ENCODE data around the gene PHLDB1. TPM values are rescaled to one million over a fixed set of nuclear protein-coding genes. Genes with fewer than 3 reads are reported as not detected.

PHLDB1 gene
- total and polyA plus RNA-seq, 2 donors: 54.0 to 112 TPM

DNA sequence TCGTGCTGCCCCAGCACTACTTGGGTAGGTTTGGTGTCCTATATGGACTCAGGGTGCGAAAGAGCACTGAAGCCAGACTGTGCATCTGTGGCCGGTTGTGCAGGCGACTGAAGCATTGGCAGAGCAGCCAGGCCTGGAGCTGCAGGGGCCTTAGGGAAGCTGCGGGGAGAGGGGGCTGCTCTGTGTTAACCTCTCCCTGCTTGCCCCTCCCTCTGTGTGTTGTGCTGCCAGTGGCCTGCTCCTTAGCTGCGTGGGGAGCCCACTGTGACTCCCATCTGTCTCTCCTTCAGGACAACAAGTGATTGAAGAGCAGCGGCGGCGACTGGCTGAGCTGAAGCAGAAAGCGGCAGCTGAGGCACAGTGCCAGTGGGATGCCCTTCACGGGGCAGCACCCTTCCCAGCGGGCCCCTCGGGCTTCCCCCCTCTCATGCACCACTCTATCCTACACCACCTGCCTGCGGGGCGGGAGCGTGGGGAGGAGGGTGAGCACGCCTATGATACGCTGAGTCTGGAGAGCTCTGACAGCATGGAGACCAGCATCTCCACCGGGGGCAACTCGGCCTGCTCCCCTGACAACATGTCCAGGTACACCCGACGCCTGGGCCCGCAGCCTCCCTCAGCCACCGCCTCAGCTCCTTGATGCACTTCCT lies 37.8 kb downstream of the PHLDB1 start:
- 93% methylated on average over 24 of the region's 24 CpGs for WGBS
- H3K27ac ChIP-seq (ENCODE audit: low read depth): no peak overlapping the region
- H3K36me3 ChIP-seq (ENCODE audit: insufficient read depth): no peaks in the 10 kb centered on the region

DNA sequence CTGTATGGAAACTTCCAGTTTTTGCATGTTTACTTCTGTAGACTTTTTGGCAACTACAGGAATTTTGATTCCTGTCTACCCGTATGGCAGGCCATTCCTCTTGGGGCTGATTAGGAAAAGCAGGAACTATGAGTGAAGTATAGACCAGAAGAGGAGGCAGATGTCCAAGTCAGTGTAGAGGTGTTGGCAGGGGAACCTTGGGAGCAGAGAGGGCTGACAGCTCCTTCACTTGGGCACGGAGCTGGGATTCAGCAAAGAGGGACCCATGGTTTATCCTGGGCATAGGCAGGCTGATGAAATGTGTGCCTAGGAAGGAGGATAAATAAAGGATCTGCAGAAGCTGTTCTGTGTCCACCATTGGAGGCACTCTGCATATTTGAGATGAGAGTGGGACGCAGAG lies 39.0 kb downstream of the PHLDB1 start:
- Histone ChIP-seq H3K27ac (ENCODE audit: low read depth) (no peak overlapping the region), H3K36me3 (ENCODE audit: insufficient read depth) (no peaks in the 10 kb centered on the region), H3K4me1 (ENCODE audit: insufficient read depth) (no peaks in the 10 kb centered on the region), H3K4me3 (ENCODE audit: low read depth, low read length) (no peak overlapping the region)
- WGBS: 66% methylated on average over 3 of the region's 3 CpGs
- DNase-seq (ENCODE audit: extremely low spot score): no peak

More for the DNA sequence above, 37.8 kb downstream of the PHLDB1 start:
- H3K4me3 ChIP-seq (ENCODE audit: low read depth, low read length): no peak overlapping the region
- no peak for DNase-seq (ENCODE audit: extremely low spot score)
- H3K4me1 ChIP-seq (ENCODE audit: insufficient read depth): no peaks in the 10 kb centered on the region

DNA sequence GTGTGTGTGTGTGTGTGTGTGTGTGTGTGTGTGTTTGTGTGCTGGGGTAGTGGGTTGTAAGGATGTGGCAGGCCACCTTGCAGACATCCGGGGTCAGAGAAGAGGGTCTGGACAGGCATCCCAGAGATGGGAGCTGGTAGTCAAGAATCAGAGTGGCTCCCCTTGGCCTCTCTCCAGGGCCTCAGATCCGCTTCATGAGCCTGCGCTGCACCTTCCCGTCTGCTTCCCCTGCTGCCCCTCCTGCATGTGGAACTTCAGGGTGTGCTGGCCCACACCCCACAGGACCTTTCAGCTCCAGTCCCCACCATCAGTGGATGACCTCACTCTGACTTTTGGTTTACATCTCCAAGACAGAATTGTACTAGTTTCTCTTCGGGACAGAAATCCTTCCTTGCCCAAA lies 40.9 kb downstream of the PHLDB1 start:
- 73% methylated on average over 5 of the region's 5 CpGs for WGBS
- DNase-seq (ENCODE audit: extremely low spot score): no peak
- Histone ChIP-seq H3K27ac (ENCODE audit: low read depth) (no peak overlapping the region), H3K4me3 (ENCODE audit: low read depth, low read length) (no peak overlapping the region), H3K36me3 (ENCODE audit: insufficient read depth) (no peaks in the 10 kb centered on the region), H3K4me1 (ENCODE audit: insufficient read depth) (no peaks in the 10 kb centered on the region)

DNA sequence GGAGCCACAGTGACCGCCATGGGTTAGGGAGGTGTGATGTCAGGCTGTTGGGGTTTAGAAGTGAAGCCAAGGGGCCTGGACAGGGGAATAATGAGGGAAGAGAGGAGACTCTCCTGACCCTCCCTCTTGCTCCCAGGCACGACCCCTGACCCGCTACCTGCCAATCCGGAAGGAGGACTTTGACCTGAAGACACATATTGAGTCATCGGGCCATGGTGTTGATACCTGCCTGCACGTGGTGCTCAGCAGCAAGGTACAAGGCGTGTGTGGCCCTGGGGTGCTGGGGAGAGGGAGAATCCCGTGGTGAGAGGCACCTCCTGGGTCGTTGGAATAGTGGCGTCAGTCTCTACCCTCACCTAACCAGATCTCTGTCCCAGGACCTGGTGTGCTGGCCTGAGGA lies 42.5 kb downstream of the PHLDB1 start:
- Histone ChIP-seq H3K4me3 (ENCODE audit: low read depth, low read length) (no peak overlapping the region), H3K27ac (ENCODE audit: low read depth) (no peak overlapping the region), H3K4me1 (ENCODE audit: insufficient read depth) (no peaks in the 10 kb centered on the region), H3K36me3 (ENCODE audit: insufficient read depth) (no peaks in the 10 kb centered on the region)
- WGBS: 94% methylated on average over 10 of the region's 10 CpGs
- no peak for DNase-seq (ENCODE audit: extremely low spot score)

DNA sequence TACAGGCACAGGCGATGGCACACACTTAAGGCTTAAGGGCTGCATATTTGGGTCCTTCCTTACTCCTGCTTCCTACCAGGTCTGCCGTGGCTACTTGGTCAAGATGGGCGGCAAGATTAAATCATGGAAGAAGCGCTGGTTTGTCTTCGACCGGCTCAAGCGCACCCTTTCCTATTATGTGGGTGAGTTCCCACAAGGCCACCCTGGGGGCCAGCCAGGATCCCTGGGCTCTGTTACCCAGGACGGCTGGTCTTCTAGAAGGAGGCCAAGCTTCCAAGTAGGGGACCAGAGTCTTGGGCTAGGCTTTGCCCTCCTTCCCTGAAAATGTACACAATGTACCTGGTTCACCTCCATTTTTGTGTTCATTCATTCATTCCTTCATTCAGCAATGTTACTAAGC lies 43.0 kb downstream of the PHLDB1 start:
- 94% methylated on average over 8 of the region's 8 CpGs for WGBS
- Histone ChIP-seq H3K4me3 (ENCODE audit: low read depth, low read length) (no peak overlapping the region), H3K27ac (ENCODE audit: low read depth) (no peak overlapping the region), H3K4me1 (ENCODE audit: insufficient read depth) (no peaks in the 10 kb centered on the region), H3K36me3 (ENCODE audit: insufficient read depth) (no peaks in the 10 kb centered on the region)
- no peak for DNase-seq (ENCODE audit: extremely low spot score)

DNA sequence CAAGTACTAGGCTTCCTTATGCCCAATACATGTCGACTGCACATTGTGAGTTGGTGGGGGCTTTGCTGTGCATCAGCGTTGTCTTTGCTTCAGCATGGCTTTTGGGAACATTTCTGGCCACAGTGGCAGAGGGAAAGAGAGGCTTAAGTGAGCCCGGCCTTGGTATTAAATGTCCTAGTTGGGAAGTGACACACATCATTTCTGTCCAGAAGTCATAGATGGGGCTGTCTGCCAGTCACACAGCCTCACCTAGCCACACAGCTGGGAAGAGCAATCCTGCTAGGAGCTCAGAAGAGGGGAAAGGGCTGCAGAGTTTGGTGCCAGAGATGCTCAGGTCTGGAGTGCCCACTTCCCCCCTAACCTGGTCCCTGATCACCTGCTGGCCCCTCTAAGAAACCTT lies 44.4 kb downstream of the PHLDB1 start:
- Histone ChIP-seq H3K4me3 (ENCODE audit: low read depth, low read length) (no peak overlapping the region), H3K36me3 (ENCODE audit: insufficient read depth) (no peaks in the 10 kb centered on the region), H3K27ac (ENCODE audit: low read depth) (no peak overlapping the region), H3K4me1 (ENCODE audit: insufficient read depth) (no peaks in the 10 kb centered on the region)
- 85% methylated on average over 3 of the region's 3 CpGs for WGBS
- no peak for DNase-seq (ENCODE audit: extremely low spot score)

DNA sequence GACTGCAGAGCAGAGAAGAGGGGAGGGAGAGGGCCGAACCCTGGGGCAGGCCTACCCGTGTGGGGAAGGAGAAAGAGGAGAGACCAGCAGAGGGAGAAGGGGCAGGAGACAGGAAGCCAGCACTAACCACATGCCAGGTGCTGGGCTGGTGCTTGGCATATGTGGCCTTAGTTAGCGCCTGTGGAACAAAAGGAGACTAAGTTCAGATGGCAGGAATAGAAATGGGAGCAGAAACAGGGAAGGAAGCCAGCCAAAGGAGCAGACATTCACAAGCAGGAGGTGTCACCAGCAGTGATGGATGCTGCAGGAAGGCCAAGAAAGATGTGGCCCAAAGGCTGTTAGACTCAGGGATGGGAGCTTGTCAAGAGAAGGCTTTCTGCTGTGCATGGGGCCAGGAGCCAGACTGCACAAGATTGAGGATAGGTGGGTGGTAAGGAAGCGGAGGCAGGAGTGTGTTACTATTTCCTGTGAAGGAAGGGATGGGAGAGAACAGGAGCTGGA lies 45.3 kb downstream of the PHLDB1 start:
- H3K4me1 ChIP-seq (ENCODE audit: insufficient read depth): no peaks in the 10 kb centered on the region
- H3K4me3 ChIP-seq (ENCODE audit: low read depth, low read length): no peak overlapping the region
- H3K36me3 ChIP-seq (ENCODE audit: insufficient read depth): no peaks in the 10 kb centered on the region
- 68% methylated on average over 4 of the region's 4 CpGs for WGBS
- no peak overlapping the region for H3K27ac ChIP-seq (ENCODE audit: low read depth)
- no peak for DNase-seq (ENCODE audit: extremely low spot score)

DNA sequence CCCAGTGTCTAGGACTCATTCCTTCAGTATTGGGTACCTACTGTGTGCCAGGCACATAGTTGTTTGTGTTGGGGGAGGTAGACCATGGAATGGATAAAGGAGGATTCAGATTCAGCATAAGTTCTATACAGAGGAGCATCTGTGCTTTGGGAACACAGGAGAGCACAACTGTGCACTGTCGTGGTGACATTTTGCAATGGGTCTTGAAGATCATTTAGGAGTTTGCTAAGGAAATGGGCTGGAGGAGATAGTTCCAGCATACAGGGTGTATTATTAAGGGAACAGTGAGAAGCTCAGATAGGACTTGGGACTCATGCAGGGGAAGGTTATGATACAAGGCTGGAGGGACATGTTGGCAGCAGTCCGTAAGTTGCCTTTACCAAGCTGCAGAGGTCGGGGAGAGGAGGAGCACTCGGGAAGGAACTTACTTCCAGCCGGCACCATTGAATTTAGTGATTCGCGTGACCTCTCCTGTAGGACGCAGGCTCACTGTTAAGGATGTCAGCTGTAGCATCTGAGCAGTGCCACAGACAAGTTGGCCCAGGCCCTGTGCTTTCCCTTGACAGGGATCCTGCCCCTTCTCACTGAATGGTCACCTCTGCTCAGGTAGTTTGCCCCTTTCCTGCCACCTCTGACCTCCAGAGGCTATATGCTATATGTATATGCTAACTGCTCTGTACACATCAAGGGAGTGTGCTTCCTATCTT lies 46.4 kb downstream of the PHLDB1 start:
- WGBS: 85% methylated on average over 8 of the region's 8 CpGs
- no peak overlapping the region for H3K27ac ChIP-seq (ENCODE audit: low read depth)
- H3K4me1 ChIP-seq (ENCODE audit: insufficient read depth): no peaks in the 10 kb centered on the region
- no peak for DNase-seq (ENCODE audit: extremely low spot score)
- no peaks in the 10 kb centered on the region for H3K36me3 ChIP-seq (ENCODE audit: insufficient read depth)
- H3K4me3 ChIP-seq (ENCODE audit: low read depth, low read length): no peak overlapping the region

DNA sequence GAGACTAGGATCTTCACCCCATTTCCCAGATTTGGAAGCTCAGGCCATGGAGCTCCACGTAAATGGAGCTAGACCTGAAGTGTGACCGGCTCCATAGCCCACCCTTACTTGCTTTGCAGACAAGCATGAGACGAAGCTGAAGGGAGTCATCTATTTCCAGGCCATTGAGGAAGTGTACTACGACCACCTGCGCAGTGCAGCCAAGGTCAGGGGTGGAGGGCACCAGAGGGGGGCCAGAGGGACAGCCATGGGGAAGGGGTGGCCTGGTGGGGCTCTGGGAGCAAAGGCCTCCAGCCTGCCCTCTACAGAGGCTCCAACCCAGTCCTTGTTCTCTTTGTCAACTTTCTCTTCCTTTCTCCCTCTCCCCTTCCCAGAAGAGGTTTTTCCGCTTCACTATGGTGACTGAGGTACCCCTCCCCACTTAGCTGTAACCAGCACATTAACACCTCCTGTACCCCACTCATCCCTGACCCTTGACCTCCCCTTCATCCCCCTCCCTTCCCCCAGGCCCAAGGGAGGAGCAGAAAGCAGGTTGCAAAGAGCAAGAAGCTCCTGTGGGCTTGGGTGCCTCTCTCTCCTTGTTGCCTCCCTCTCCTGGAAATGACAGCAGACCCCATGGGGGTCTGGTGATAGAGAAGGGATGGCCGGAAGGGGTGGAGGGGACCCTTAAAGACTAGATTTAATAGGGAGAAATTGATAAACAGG lies 48.2 kb downstream of the PHLDB1 start:
- DNase-seq (ENCODE audit: extremely low spot score): no peak

DNA sequence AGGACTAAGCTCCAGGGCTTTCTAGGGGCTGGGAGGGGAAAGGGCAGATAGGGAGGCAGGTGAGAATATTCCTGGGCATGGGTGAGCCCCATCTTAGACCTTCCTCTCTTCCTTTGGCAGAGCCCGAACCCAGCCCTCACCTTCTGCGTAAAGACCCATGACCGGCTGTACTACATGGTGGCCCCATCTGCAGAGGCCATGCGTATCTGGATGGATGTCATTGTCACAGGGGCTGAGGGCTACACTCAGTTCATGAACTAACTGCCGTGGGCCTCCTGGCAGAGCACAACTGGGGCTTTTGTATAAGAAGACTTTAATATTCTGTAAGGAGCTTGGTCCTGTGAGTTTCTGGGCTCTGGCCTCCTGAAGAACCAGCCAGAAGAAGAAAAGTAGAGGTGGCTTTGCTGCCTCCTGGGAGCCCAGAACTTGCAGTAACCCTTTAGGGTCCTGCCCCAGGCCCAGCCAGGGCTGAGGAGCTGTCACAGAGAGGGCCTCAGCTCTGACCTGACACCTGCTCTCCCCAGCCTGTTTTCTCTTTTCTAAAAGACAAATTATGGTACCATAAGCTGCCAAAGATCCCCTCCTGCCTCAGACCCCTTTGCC lies 49.2 kb downstream of the PHLDB1 start:
- Histone ChIP-seq H3K27ac (ENCODE audit: low read depth) (no peak overlapping the region), H3K4me1 (ENCODE audit: insufficient read depth) (no peaks in the 10 kb centered on the region), H3K36me3 (ENCODE audit: insufficient read depth) (no peaks in the 10 kb centered on the region), H3K4me3 (ENCODE audit: low read depth, low read length) (no peak overlapping the region)
- WGBS: 90% methylated on average over 5 of the region's 5 CpGs
- DNase-seq (ENCODE audit: extremely low spot score): no peak

More for the DNA sequence above, 48.2 kb downstream of the PHLDB1 start:
- H3K27ac ChIP-seq (ENCODE audit: low read depth): no peak overlapping the region
- no peaks in the 10 kb centered on the region for H3K4me1 ChIP-seq (ENCODE audit: insufficient read depth)
- WGBS: 84% methylated on average over 7 of the region's 7 CpGs
- no peaks in the 10 kb centered on the region for H3K36me3 ChIP-seq (ENCODE audit: insufficient read depth)
- no peak overlapping the region for H3K4me3 ChIP-seq (ENCODE audit: low read depth, low read length)

DNA sequence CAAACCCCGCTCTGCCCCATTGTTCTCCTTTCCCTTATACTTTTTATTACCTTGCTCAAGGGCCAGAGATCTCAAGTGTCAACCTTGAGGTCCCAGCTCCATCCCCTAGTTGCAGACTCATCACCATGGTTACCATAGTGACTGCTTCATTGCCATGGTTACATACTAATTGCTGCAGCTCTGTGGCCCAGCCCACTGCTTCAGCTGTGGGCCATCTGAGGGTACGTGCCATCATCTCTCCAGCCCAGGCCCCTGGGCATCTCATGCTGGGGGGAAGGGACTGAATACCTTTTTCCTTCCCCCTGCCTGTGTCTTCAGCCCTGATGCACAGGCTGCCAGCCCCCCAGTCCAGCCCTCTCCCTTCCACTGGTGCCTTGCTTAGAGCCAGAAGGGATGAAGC lies 49.8 kb downstream of the PHLDB1 start:
- Histone ChIP-seq H3K4me1 (ENCODE audit: insufficient read depth) (no peaks in the 10 kb centered on the region), H3K27ac (ENCODE audit: low read depth) (no peak overlapping the region), H3K36me3 (ENCODE audit: insufficient read depth) (no peaks in the 10 kb centered on the region), H3K4me3 (ENCODE audit: low read depth, low read length) (no peak overlapping the region)
- DNase-seq (ENCODE audit: extremely low spot score): no peak
- 88% methylated on average over 2 of the region's 2 CpGs for WGBS

DNA sequence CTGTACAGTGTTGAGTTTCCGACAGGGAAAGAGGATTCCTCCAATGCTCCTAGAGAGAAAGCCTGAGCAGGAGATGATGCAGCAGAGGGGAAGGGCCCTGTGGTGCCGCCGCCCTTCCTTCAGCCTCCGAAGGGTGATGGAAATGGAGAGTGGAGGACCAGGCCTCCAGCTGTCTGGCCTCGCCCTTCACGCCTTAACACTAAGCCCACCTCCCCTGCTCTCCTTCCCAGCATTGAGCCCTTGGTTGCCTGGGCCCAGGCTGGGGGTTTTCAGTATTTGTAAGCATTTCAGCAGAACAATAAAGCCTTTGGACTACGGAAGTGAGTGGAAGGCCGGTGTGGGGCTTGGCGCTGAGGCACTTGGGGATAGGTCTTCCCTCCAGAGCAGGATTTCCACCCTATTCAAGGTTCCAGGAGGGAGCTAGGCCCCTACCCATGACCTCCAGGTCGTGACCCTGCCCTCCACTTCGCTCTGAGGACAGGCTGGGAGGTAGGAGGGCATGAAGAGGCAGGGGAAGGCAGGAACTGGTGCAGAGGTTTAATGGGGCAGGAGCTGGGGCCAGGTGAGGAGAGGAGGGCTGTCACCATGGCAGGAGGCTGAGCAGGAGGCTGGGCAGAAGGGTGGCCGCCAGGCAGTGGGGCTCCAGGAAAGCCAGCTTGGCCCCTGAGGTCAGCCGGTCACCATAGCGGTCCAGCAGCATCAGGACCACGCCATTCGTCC lies 50.5 kb downstream of the PHLDB1 start:
- WGBS: 77% methylated on average over 16 of the region's 16 CpGs
- Histone ChIP-seq H3K36me3 (ENCODE audit: insufficient read depth) (no peaks in the 10 kb centered on the region), H3K27ac (ENCODE audit: low read depth) (no peak overlapping the region), H3K4me3 (ENCODE audit: low read depth, low read length) (no peak overlapping the region), H3K4me1 (ENCODE audit: insufficient read depth) (no peaks in the 10 kb centered on the region)
- DNase-seq (ENCODE audit: extremely low spot score): no peak

Data from urinary bladder (tissue), 4 donors.